ENCODE data around the gene PGA4.
A peak's percentile ranks its signal among the peaks of the same experiment; 100 is the strongest.
"Not testable (repeated sequence)": the region's sequence is repeated elsewhere in the genome, so short reads cannot be mapped to it uniquely, and the experiment has no call there.

The PGA4 gene

GRCh38 chr11:61250796-61251765, 28.9 kb downstream of the PGA4 start:
- DNase-seq (ENCODE audit: low read depth, low spot score) = not testable (repeated sequence)

GRCh38 chr11:61252332-61252731, 30.2 kb downstream of the PGA4 start:
- DNase-seq (ENCODE audit: low read depth, low spot score) = not testable (repeated sequence)

GRCh38 chr11:61254403-61255025, 32.4 kb downstream of the PGA4 start:
- peak; percentile 72 for DNase-seq (ENCODE audit: low read depth, low spot score)

- DNase-seq (ENCODE audit: low read depth, low spot score) = no peak
Observed at GRCh38 chr11:61256710-61257482, 34.7 kb downstream of the PGA4 start.

- no peak for DNase-seq (ENCODE audit: low read depth, low spot score)
Observed at GRCh38 chr11:61258546-61258945, 36.4 kb downstream of the PGA4 start.

GRCh38 chr11:61259363-61259762, 37.2 kb downstream of the PGA4 start:
- no peak for DNase-seq (ENCODE audit: low read depth, low spot score)

- DNase-seq (ENCODE audit: low read depth, low spot score) = no peak
Observed at GRCh38 chr11:61264371-61264770, 42.2 kb downstream of the PGA4 start.

GRCh38 chr11:61264795-61265194, 42.6 kb downstream of the PGA4 start:
- no peak for DNase-seq (ENCODE audit: low read depth, low spot score)

GRCh38 chr11:61265357-61265756, 43.2 kb downstream of the PGA4 start:
- DNase-seq (ENCODE audit: low read depth, low spot score) = no peak

GRCh38 chr11:61266602-61267001, 44.5 kb downstream of the PGA4 start:
- peak; percentile 26 for DNase-seq (ENCODE audit: low read depth, low spot score)

GRCh38 chr11:61267437-61267841, 45.3 kb downstream of the PGA4 start:
- no peak for DNase-seq (ENCODE audit: low read depth, low spot score)

GRCh38 chr11:61268588-61269250, 46.6 kb downstream of the PGA4 start:
- DNase-seq (ENCODE audit: low read depth, low spot score) = no peak

GRCh38 chr11:61270354-61271076, 48.4 kb downstream of the PGA4 start:
- DNase-seq (ENCODE audit: low read depth, low spot score) = no peak

GRCh38 chr11:61272731-61273130, 50.6 kb downstream of the PGA4 start:
- no peak for DNase-seq (ENCODE audit: low read depth, low spot score)

GRCh38 chr11:61273178-61274078, 51.3 kb downstream of the PGA4 start:
- DNase-seq (ENCODE audit: low read depth, low spot score) = peak; percentile 41

GRCh38 chr11:61274084-61274483, 51.9 kb downstream of the PGA4 start:
- no peak for DNase-seq (ENCODE audit: low read depth, low spot score)

- no peak for DNase-seq (ENCODE audit: low read depth, low spot score)
Observed at GRCh38 chr11:61275191-61275590, 53.0 kb downstream of the PGA4 start.

- no peak for DNase-seq (ENCODE audit: low read depth, low spot score)
Observed at GRCh38 chr11:61277186-61278000, 55.2 kb downstream of the PGA4 start.

- no peak for DNase-seq (ENCODE audit: low read depth, low spot score)
Observed at GRCh38 chr11:61278001-61278470, 55.9 kb downstream of the PGA4 start.
